ENCODE data around the gene BBS1.

DNA sequence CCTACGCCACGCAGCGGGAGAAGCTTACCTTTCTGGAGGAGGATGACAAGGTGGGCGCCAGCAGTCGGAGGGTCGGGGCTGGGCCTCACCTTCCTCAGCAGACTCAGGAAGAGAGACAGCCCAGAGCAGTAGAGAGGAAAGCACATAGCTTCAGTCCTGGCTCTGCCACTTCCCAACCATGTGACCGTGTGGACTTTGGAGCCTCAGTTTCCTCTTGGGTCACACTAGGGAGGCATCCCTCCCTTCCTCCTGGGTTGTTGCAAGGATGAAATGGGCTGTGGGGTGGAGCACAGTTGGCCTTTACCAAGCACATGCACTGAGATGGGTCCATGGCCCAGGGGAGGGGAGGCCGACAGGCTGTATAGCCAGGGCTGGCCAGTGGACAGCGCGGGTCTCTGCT, 17.3 kb upstream of the BBS1 start:
- TF ChIP-seq, protein P1, sequence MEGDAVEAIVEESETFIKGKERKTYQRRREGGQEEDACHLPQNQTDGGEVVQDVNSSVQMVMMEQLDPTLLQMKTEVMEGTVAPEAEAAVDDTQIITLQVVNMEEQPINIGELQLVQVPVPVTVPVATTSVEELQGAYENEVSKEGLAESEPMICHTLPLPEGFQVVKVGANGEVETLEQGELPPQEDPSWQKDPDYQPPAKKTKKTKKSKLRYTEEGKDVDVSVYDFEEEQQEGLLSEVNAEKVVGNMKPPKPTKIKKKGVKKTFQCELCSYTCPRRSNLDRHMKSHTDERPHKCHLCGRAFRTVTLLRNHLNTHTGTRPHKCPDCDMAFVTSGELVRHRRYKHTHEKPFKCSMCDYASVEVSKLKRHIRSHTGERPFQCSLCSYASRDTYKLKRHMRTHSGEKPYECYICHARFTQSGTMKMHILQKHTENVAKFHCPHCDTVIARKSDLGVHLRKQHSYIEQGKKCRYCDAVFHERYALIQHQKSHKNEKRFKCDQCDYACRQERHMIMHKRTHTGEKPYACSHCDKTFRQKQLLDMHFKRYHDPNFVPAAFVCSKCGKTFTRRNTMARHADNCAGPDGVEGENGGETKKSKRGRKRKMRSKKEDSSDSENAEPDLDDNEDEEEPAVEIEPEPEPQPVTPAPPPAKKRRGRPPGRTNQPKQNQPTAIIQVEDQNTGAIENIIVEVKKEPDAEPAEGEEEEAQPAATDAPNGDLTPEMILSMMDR (conservative IDR thresholded peaks at IDR 0.05 in 1 of 2, IDR thresholded peaks at IDR 0.05 in 1 of 2; ENCODE audit: extremely low read depth in 1 of 2, insufficient read depth in 1 of 2, low read depth in 1 of 2, low read length in 2 of 2) = no peak
- no peak for TF ChIP-seq EZH2 (IDR thresholded peaks at IDR 0.05; ENCODE audit: borderline replicate concordance, low read length)

Measured in mammary epithelial cell (primary cell).